ENCODE data around the gene MAP3K14.

MAP3K14 gene

DNA sequence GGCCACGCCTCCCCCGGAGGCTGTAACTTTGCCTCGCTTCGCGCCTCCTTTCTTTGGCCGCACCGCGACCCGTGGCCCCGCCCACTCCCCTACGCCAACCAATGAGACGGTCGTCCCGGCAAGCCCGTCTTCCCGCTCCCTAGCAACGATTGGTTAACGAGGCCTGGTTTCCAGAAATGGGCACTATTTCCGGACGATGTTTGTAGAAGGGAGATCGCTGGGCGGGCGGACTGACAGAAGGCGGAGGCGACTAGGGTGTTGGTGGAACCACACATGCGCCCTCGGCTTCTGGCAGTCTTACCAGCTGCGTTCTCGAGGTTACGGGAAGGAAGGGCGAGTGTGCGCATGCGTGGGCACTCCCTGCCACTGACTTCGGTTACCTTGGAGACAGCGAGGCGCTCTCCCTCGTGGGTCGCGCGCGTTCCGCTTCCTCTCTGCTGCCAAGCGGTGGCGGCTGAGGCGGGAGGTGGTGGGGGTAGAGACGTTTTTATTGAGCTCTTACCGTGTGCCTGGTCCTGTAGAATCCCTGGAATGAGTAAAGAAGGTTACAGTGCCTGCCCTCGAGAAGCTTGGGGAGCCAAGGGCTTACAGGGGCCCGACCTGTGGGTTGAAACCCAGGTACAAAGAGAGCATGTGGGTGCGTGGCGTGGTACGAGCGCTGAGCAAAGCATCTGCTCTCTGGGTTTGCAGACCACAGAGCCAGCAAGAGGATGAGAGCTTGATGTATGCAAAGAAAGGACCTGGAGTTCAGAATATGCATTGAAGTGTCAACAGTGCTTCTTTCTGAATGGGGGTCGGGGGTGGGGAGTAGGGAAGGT is 500 bp upstream of the MAP3K14 start:
- DNase-seq (ENCODE audit: low read depth in 2 of 3, low spot score in 2 of 3), result peak; percentile 96 to 100 (median 96)

DNA sequence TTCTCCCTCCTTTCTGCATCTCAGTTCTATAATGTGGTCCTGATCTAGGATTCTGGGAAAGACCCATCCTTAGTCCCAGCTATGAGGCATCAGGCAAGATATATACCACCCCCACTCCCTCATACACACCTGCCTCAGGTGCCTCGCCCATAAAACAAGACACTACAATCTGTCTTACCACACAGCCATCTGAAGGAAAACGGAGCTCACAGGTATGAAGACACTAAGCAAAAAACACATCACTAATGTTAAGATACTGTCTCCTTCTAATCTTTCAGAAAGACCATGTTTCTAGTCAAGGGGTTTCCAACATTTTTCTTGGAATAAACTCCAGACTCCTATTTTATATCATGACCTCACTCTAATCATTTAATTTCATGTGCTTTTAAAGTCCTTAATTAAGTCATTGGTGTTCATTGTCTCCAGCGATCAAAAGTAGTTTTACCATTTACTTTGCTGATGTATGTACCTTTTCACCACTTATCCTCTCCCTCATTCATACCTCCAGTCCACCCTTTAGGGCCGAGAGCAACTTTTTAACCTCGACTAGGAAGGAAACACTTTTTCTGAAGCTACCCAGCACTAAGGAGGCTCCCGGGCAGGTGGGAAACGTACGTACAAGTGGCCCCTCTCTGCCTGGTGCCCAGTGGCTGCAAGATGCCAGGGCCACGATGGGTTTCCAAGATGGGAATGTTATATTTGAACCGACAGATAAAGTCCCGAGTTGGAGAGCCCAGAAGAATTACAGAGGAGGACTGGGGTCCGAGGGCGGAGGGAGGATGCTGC is 979 bp downstream of the MAP3K14 start:
- no peak for DNase-seq (ENCODE audit: low read depth in 2 of 3, low spot score in 2 of 3)

GRCh38 chr17:45314741-45315647 is 1.8 kb downstream of the MAP3K14 start:
- DNase-seq (ENCODE audit: low read depth in 2 of 3, low spot score in 2 of 3), result no peak

- DNase-seq (ENCODE audit: low read depth in 2 of 3, low spot score in 2 of 3), result no peak
Measured at GRCh38 chr17:45313996-45314740, 2.7 kb downstream of the MAP3K14 start.

GRCh38 chr17:45313421-45313771 is 3.4 kb downstream of the MAP3K14 start:
- no peak for DNase-seq (ENCODE audit: low read depth in 2 of 3, low spot score in 2 of 3)

GRCh38 chr17:45312477-45313420 is 4.1 kb downstream of the MAP3K14 start:
- no peak for DNase-seq (ENCODE audit: low read depth in 2 of 3, low spot score in 2 of 3)

- peak; percentile 50 to 67 (median 63) for DNase-seq (ENCODE audit: low read depth in 2 of 3, low spot score in 2 of 3)
Measured at GRCh38 chr17:45311760-45312476, 4.9 kb downstream of the MAP3K14 start.

- no peak for DNase-seq (ENCODE audit: low read depth in 2 of 3, low spot score in 2 of 3)
Measured at GRCh38 chr17:45311401-45311759, 5.4 kb downstream of the MAP3K14 start.

DNA sequence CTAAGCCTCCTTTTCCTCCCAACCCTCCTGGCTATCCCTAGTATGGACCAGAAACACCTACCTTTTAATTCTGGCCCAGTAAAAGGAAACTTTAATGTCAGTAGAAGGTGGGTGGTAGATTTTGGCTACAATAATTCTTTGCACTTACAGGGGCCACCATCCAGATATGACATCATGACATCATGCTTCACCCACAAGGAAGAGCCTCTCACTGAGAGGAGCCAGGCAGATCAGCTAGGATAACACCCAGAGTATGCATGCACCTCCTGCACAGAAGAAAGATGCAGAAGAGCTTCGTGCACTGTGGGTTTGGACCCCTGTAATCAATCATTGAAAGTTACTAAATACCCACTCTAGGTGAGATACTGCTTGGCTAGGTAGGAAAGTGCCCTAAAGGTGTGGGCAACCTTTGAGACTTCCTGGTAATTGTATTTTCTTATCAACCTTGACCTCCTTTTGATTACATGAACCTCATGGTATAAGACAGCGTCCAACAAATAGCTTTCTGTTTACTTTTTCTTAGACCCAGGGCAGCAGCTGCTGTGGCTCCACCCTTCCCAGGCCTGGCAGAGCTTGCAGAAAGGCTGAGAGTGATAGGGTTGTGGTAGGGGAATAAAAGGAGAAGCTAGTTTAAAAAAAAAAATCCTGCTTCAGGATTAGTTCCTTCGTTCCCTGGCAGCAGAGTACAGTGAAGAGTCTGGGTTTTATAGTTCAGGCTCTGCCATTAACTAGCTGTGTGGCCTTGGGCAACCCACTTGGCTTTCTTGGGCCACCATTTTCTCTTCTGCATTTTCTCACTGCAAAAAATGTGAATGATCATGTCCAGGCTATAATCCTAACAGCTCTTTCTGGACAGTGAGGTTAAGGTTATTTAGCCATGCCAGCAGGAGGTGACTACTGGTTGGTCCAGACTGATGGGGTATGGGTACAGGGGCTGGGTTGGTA is 6.2 kb downstream of the MAP3K14 start:
- DNase-seq (ENCODE audit: low read depth in 2 of 3, low spot score in 2 of 3), result no peak

DNA sequence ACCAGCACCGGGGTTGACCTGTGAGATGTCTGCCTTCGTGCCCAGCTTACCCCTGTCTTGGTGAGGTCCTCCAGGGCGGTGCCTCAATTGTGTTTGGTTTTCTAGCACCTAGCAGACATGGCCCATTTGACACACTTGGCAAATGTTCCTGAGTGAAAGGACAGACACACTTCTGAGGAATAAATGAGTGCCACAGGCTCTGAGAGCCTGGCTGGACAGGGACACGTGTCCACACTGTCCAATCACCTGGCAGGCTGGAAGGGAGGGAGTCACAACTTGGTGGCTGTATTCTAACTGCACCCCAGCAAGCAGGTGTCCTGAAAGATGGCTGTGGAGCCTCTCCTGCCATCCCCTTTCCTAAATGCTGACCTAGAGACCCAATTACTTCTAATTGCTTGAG is 7.4 kb downstream of the MAP3K14 start:
- DNase-seq (ENCODE audit: low read depth in 2 of 3, low spot score in 2 of 3), result no peak

DNA sequence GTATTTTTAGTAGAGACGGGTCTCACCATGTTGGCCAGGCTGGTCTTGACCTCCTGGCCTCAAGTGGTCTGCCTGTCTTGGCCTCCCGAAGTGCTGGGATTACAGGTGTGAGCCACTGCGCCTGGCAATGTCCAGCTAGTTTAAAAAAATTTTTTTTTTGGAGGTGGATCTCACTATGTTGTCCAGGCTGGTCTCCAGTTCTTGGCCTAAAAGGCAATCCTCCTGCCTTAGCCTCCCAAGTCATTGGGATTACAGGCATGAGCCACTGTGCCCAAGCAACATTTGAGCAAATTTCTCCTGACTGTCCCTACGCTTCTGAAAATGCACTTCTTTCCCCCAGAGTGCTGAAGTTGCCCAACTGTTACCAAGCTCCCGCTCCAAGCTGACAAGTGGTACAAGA is 8.0 kb downstream of the MAP3K14 start:
- DNase-seq (ENCODE audit: low read depth in 2 of 3, low spot score in 2 of 3), result no peak

GRCh38 chr17:45308016-45308365 is 8.8 kb downstream of the MAP3K14 start:
- DNase-seq (ENCODE audit: low read depth in 2 of 3, low spot score in 2 of 3), result no peak

- DNase-seq (ENCODE audit: low read depth in 2 of 3, low spot score in 2 of 3), result no peak
Measured at GRCh38 chr17:45307290-45308015, 9.4 kb downstream of the MAP3K14 start.

DNA sequence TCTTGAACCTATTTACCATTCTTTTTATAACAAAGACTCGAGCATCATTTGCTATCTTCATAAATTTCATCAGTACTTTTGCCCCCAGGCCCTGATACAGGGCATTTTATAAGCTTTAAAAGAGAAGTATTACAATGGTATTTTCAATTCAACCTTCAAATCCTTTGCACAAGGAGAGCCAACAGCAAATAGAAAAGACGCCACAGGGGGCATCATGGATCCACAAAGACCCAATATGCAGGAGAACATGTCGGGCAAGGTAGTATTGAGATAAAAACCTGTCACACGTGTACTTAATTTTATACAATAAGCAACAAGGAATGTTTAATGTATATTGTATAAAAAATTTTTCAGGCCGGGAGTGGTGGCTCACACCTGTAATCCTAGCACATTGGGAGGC is 10.2 kb downstream of the MAP3K14 start:
- DNase-seq (ENCODE audit: low read depth in 2 of 3, low spot score in 2 of 3), result no peak

DNA sequence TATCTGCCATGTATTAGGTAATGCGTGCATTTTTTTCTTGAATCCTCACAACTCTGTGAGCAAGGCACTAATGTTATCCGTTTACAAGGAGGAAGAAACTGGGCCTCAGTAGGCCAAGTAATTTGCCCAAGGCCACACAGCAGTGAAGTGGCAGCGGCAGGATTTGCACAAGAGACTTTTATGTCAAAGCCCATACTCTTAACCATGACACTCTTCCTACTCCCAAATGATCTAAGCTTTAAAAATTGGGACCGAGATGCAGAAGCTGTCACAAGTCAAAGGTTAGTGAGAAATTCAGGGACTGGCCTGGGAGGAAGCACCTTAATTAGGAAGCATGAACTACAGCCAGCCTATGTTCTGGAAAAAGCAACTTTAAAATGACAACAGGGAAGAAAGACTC is 10.7 kb downstream of the MAP3K14 start:
- DNase-seq (ENCODE audit: low read depth in 2 of 3, low spot score in 2 of 3), result no peak

DNA sequence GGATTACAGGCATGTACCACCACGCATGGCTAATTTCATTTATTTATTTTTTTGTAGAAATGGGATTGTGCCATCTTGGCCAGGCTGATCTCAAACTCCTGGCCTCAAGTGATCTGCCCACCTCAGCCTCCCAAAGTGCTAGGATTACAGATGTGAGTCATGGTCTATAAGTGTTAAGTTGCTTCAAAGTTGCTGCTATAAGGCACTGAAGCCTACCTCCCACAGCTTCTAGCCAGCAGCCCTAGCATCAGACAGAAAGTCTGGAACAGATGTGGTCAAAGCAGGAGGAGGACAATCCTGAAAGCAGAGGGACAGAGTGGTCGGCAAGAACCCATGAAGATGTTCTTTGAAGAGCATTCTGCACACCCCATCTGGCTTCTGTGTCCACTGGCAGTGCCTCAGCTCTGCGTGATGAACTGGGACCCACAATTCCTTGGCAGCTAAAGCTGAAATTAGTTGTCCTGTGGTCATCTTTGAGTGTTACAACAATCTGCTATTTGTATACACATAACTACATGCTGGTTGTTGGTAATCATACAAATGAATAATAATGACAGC is 11.2 kb downstream of the MAP3K14 start:
- no peak for DNase-seq (ENCODE audit: low read depth in 2 of 3, low spot score in 2 of 3)

DNA sequence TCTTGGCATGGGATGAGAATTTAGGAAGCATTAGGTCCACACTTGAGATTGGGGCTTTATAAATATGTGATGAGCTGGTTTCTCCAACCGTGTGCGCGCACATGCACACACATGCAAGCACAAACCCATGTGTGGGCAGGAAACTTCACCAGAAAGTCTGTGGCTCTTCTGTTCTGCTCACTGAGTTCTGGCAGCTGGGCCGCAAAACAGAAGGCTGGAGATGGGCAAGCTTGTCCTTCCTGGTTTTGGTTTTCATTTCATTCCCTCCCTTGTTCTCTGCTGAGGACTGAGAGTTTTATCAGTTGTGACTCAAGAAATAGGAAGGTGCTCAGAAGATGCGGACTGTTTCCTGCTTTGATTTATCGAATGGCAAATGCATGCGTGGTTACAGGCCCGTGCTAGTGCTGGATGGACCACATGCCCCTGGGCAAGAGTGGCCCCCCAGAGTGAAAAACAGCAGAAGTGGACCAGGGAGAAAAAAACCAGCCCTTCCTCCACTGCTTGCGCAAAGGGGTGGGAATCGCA is 14.1 kb downstream of the MAP3K14 start:
- DNase-seq (ENCODE audit: low read depth in 2 of 3, low spot score in 2 of 3), result no peak
